Stimulated activated CD4-positive, alpha-beta T cell treated with anti-CD3 and anti-CD28 coated beads, Interleukin-2, amount 100 ng/mL, for 4 hours (primary cell): Measurements from ENCODE around the gene LBX2.
"Not testable (repeated sequence)": the region's sequence is repeated elsewhere in the genome, so short reads cannot be mapped to it uniquely, and the experiment has no call there.

ENCODE experiments used
- DNase-seq: peaks from one replicate; pipeline ENCODE4 v3.0.0-alpha.2; 2020; ENCODE audit warnings: low read depth

The LBX2 gene

DNA sequence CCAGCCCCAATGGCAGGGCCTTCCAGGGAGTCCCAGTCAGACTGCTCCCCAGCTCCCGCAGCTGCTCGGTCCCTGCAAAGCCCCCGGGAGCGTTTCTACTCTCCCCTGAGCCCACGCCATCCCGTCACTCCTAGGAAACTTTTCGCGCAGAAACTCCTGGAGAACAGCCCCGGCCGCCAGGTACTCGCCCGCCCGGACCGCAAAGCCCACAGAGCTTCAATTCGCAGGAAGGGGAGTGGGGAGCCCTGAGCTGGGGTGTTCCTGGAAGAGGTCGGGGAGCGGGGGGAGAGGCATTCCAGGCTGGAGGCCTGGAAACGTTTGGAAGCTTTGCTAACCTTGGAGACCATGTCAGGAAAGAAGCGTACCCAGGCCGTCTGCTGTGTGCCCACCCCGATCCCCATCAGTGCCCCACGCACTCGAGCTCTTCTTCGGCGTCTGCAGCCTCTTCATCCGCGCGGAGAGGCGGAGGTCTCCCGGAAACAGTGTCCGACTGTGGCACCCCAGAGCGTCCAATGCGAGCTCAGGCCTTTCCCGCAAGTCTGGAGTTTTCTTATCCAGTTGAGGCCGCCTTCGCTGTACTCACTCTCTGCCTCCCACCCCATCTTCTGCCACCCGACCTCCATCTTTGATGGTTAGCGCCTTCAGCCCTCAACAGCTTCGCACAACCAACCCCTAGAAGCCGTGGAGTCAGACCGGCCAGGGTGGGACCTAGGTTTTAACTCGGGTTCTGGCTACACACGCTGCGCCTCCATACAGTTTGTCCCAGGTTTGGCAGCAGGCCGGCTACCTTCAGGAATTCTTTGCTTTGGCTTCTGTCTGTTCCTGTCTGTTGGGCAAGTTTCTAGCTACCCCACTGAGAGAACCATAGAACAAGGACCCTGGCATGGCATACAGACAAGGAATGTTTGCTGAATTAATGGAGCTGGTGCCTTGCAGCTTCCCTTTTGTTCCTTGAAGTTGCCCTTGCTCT, 4.4 kb upstream of the LBX2 start:
- no peak for DNase-seq

DNA sequence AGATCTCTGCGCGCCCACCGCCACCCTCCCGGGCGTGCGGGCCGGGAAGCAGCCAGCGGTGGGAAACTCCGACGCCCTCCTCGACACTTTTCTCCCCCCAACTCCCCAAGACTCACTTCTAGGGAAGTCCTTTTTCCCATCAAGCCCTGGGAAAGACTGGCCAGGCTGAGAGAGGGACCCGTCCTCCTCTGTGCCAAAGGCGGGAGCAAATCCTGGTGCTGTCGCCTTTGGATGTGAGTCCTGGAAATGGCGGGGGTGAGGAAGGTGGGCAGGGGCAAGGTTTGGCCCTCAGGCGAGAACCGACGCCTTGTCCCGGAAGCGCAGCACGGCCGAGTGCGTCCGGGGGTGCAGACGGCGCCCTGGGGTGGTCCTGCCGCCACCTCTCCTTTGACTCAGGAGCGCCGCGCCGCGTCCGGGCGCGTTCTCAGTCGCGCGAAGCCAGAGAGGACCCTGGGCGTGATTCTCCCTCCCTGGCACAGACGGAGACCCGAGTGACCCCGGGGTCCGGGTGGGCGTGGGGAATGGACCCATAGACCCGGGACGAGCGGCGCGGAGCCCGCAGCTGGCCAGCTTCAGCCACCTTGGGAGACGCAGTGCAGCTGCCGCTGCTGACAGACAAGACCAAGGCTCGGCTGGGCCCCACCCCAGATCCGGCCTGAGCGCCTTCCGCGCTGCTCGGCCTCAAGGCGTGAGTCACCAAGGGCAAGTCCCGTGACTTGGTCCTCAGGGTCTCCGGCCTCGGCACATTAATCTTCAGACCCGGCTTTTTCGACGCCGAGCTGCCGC, 3.5 kb upstream of the LBX2 start:
- no peak for DNase-seq

DNA sequence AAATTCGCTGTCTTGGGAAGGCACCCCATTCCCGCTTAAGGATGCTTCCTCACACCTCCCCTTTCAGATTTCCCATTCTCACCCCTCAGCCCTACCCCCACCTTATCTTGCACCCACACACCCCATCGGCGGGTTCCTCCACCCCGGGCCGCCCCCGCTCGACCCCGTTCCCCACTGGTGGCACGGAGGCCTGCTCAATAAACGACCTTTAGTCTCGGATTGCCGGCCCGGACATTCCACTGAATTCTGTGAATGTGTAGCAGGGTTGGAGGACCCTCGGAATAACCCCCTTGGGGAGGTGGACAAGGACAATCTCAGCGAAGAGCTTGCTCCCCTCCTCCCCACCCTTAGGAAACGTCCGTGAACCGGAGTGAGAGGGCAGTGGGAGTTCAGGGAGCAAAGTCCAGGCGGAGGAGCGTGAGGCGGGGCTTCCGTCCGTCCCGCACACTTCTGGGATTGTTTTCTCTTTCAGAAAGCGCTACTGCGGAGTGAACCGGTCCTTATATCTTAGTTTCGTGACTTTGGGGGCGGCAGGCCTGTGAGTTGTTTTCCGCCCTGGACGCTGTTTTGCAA, 2.8 kb upstream of the LBX2 start:
- no peak for DNase-seq

DNA sequence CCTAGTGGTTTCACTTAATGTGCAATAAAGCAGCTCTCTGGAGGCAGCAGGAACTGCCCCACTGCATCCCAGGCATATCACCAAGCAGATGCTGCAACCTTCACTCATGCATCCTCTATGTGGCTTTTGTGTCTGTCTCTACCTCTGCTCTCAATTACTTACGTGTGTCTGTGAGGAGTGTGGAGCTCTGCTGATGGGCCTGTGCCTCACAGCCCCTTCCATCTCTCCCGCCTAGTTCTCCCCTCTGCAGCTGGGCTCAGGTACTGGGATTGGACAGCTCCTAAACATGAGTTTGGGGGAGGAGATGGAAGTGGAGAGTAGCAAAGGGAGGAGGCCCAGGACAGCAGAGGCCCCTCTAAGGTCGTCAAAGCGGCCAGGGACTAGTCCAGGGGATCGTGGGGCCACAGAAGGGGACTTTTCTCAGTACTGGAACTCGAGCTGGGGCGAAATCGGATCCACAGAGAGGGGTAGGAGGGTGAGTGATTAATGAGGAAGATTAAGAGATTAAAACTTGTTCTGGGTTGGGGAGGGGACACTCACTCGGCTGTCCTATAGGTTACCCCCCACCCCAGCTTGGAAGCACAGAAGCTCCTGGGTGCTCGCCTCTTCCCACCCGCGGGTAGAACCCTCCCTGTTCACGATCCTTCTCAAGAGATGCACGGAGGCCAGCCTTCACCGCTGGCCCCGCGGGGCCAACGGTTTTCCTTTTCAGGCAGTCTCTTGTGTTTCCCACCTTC, 2.1 kb upstream of the LBX2 start:
- DNase-seq, result no peak

DNA sequence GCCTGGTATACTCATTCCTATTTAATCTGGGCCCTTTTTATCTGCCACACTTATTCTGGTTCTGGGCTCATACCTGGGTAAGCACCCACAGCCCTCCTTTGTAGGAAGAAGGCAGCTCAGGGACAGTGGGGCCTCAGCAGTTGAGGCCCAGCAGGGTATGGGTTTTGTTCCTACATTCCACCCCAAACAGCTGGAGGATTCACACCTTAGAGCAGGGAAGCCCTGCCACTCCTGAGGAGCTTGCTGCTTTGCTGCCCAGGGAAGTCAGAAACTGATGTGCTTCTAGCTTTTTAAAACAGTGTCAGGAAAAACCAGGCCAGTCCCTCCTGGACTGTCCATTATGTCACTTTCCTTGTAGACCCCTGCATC, 1.2 kb upstream of the LBX2 start:
- DNase-seq, result no peak

GRCh38 chr2:74499940-74500577, 656 bp upstream of the LBX2 start:
- no peak for DNase-seq

GRCh38 chr2:74498500-74499266, 720 bp downstream of the LBX2 start:
- no peak for DNase-seq

DNA sequence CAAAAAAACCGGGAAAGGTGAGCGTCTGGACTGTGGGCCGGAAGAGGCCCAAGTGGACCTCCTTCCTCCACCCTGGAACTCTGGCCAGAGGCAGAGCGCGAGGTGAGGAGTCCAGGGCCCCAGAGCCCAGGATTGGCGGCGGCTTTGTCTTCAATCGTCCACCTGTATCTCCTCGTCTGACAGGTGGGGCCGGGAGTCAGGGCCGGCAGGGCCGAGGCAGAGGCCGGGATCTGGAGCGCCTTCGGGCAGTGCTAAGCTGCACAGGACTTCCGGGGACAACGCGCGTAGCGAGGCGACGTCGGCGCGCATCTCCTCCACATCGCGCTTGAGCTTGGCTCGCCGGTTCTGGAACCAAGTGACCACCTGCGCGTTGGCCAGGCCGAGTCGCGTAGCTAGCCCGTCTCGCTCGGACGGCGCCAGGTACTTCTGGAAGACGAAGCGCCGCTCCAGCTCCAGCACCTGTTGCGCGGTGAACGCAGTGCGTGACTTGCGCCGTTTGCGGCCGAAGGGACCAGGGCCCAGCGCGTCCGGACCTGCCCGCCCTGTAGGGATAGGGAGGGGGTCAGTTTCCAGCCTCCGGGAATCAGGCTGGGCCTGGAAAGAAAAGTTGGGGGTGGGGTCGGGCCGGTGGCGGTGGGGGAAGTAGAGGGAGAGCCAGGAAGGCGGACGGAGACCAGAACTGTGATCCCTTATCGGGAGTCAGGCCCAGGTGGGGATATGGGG, 1.5 kb downstream of the LBX2 start:
- no peak for DNase-seq

GRCh38 chr2:74496997-74497776, 2.2 kb downstream of the LBX2 start:
- no peak for DNase-seq

DNA sequence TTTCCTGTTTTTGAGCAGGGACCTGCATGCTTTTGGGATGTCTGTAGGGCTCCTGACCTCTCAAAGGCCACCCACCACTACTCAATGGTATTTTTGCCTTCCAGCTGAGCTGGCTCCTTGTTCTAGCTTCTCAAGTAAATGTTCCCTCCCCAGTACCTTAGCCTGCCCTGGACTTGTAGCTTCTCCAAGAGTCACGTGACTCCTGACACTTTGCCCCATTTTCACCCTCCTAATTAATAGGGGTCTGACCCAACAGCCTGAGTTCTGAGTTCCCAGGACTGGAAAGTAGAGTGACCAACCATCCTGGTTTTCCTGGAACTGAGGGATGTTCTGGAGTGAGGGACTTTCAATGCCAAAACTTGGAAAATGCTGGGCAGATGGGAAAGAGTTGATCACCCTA, 4.0 kb downstream of the LBX2 start:
- DNase-seq, result no peak

DNA sequence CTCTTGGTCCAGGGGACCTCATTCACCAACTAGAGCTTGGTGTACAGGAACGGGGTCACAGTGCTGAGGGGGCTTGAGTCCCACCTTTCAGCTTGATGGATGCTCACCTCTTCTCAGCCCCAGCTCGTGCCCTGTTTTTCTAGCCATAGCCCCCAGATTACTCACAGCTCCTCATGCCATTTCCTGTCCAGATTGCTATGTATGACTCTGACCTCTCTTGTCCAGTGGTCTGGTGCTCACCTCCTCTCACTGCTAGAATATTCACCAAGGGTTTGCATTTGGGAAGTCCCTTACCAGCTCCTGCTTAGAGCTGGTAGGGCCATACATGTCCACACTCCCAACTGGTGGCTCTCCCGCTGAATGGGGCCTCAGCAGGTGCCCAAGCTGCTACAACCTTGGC, 5.9 kb downstream of the LBX2 start:
- no peak for DNase-seq

- no peak for DNase-seq
Observed at GRCh38 chr2:74491648-74492544, 7.5 kb downstream of the LBX2 start.

- DNase-seq, result no peak
Observed at GRCh38 chr2:74489906-74490305, 9.5 kb downstream of the LBX2 start.

DNA sequence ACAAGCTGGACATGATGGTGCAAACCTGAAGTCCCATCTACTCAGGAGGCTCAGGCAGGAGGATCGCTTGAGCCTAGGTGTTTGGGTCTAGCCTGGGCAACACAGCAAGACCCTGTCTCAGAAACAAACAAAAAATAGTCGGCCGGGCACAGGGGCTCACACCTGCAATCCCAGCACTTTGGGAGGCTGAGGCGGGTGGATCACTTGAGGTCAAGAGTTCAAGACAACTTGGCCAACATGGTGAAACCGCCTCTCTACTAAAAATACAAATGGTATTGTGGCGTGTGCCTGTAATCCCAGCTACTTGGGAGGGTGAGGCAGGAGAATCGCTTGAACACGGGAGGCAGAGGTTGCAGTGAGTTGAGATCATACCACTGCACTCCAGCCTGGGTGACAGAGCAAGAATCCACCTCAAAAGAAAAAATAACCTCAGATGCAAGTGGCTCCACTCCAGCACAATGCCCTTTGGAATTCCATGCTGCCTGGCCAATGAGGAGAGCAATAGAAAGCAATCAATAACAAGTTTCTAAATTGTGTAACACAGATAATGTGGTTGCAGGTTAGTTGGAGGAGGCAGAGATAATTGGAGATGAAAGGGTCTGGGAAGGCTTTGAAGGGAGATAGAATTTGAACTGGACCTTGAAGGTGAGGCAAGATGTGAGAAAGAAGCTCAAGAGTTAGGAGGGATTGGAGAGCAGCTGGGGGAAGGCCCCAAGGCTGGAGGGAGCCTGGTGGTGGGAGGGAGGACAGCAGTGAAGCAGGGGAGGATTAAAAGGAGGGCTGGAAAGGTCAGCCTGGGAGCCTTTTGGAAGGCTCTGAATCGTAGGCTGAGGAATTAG, 10.5 kb downstream of the LBX2 start:
- DNase-seq, result no peak

- no peak for DNase-seq
Observed at GRCh38 chr2:74486141-74486540, 13.3 kb downstream of the LBX2 start.

- not testable (repeated sequence) for DNase-seq
Observed at GRCh38 chr2:74483675-74484164, 15.7 kb downstream of the LBX2 start.
